Testis (tissue), 3 donors: ENCODE measurements around the gene BPIFB2. TPM values are rescaled to one million over a fixed set of nuclear protein-coding genes. Genes with fewer than 3 reads are reported as not detected.

ENCODE experiments used
- DNase-seq: peaks from one replicate; pipeline ENCODE4 v3.0.0-alpha.2; 2019
- H3K27ac ChIP-seq, 2 donors: fragments of 200-600 bp; sonication (generic); one replicate each; pipeline ENCODE4 v1.5.1; 2019
- H3K27me3 ChIP-seq: fragments of 200-600 bp; sonication (generic); one replicate; pipeline ENCODE4 v1.5.1; 2019
- H3K36me3 ChIP-seq: fragments of 200-600 bp; sonication (generic); one replicate; pipeline ENCODE4 v1.5.1; 2017; ENCODE audit warnings: low read depth; ENCODE audit errors: missing control alignments
- H3K4me1 ChIP-seq: fragments of 200-600 bp; sonication (generic); one replicate; pipeline ENCODE4 v1.5.1; 2019
- H3K4me3 ChIP-seq, 2 donors: fragments of 200-600 bp; sonication (generic); one replicate each; pipeline ENCODE4 v1.5.1; 2017 to 2019
- H3K9me3 ChIP-seq: fragments of 200-600 bp; sonication (generic); one replicate; pipeline ENCODE4 v1.5.1; 2017
- CTCF ChIP-seq, 3 experiments: fragments of 450-650 bp in 2 of 3; fragments of 200-600 bp in 1 of 3; sonication (generic) in 1 of 3; IDR thresholded peaks; one replicate each; pipeline ENCODE4 v1.5.1; 2016 to 2019; ENCODE audit warnings: antibody characterized with exemption in 3 of 3, mild to moderate bottlenecking in 2 of 3, moderate library complexity in 1 of 3
- POLR2A ChIP-seq: fragments of 450-650 bp; IDR thresholded peaks from one replicate; pipeline ENCODE4 v1.6.1; 2017; ENCODE audit warnings: antibody characterized with exemption, mild to moderate bottlenecking, moderate library complexity
- WGBS, 2 donors: methylation state at CpG; one replicate each; pipeline ENCODE4 v1.1.5; 2018; 5-methylcytosine and 5-hydroxymethylcytosine counted together
- intact Hi-C: fragments of 100-400 bp; cut with DNase I; formaldehyde crosslinking; loops from one replicate; pipeline ENCODE4 v1.15.1; 2023; ENCODE audit warnings: low total_unique reads
- polyA plus RNA-seq: library from polyadenylated mRNA; stranded (reverse); fragments of 350-450 nt; fragmentation: Illumina TruSeq; extraction: RNeasy Lipid Tissue Mini Kit (QIAGEN cat#74804); gene quantifications from one replicate; pipeline ENCODE4 v1.2.3, GENCODE V29; 2014; ENCODE audit warnings: low read depth, low replicate concordance; ENCODE audit not compliant: insufficient read depth
- total RNA-seq, 2 donors: library from RNA; depleted of rRNA; stranded (reverse); fragments of >200 nt; gene quantifications; one replicate each; pipeline ENCODE4 v1.2.3, GENCODE V29; 2016

BPIFB2 gene
- total and polyA plus RNA-seq, 3 donors from 2014 or later = 0.56 to 1.6 (median 1.4) TPM

GRCh38 chr20:33012327-33013189 lies 5.1 kb downstream of the BPIFB2 start:
- no peak overlapping the region for H3K27ac ChIP-seq
- no peaks in the 10 kb centered on the region for H3K27me3 ChIP-seq
- no peaks in the 10 kb centered on the region for H3K36me3 ChIP-seq
- WGBS, 2 donors = 75 to 78% methylated on average over 15 of the region's 15 CpGs
- intact Hi-C loops = no loop called here
- TF ChIP-seq CTCF (IDR thresholded peaks at IDR 0.05) (no peak), POLR2A (no peak)
- H3K4me1 ChIP-seq = no peaks in the 10 kb centered on the region
- DNase-seq = no peak
- H3K4me3 ChIP-seq = no peak overlapping the region
- H3K9me3 ChIP-seq = no peaks in the 10 kb centered on the region

- H3K36me3 ChIP-seq = no peaks in the 10 kb centered on the region
- TF ChIP-seq POLR2A (no peak), CTCF (IDR thresholded peaks at IDR 0.05) (no peak)
- no peak overlapping the region for H3K4me3 ChIP-seq
- no peaks in the 10 kb centered on the region for H3K27me3 ChIP-seq
- H3K4me1 ChIP-seq = no peaks in the 10 kb centered on the region
- no peaks in the 10 kb centered on the region for H3K9me3 ChIP-seq
- intact Hi-C loops = no loop called here
- H3K27ac ChIP-seq = no peak overlapping the region
- WGBS, 2 donors = 84 to 100% methylated on average over 1 to 12 of the region's 12 CpGs
- no peak for DNase-seq
Observed at GRCh38 chr20:33013701-33014326, 6.3 kb downstream of the BPIFB2 start.

- Histone ChIP-seq H3K9me3 (no peaks in the 10 kb centered on the region), H3K27me3 (no peaks in the 10 kb centered on the region), H3K36me3 (no peaks in the 10 kb centered on the region), H3K4me3 (no peak overlapping the region), H3K4me1 (no peaks in the 10 kb centered on the region), H3K27ac (no peak overlapping the region)
- TF ChIP-seq CTCF (IDR thresholded peaks at IDR 0.05) = no peak
- no peak for TF ChIP-seq POLR2A
- intact Hi-C loops = no loop called here
- DNase-seq = no peak
- WGBS, 2 donors = 80 to 82% methylated on average over 16 of the region's 16 CpGs
Observed at GRCh38 chr20:33014336-33015113, 7.0 kb downstream of the BPIFB2 start.

- WGBS, 2 donors = 54 to 78% methylated on average over 7 to 10 of the region's 10 CpGs
Observed at GRCh38 chr20:33015114-33015484, 7.6 kb downstream of the BPIFB2 start.

More at GRCh38 chr20:33015114-33015484, 7.6 kb downstream of the BPIFB2 start:
- no peak for DNase-seq
- Histone ChIP-seq H3K4me3 (no peak overlapping the region), H3K36me3 (no peaks in the 10 kb centered on the region), H3K27me3 (no peaks in the 10 kb centered on the region), H3K9me3 (no peaks in the 10 kb centered on the region), H3K27ac (no peak overlapping the region), H3K4me1 (no peaks in the 10 kb centered on the region)
- TF ChIP-seq CTCF (IDR thresholded peaks at IDR 0.05) = no peak
- TF ChIP-seq POLR2A = no peak
- intact Hi-C loops = no loop called here
